Measurements from ENCODE around the gene CDK6. TPM values are rescaled to one million over a fixed set of nuclear protein-coding genes. Genes with fewer than 3 reads are reported as not detected.
A peak's percentile ranks its signal among the peaks of the same experiment; 100 is the strongest.
"Not testable (repeated sequence)": the region's sequence is repeated elsewhere in the genome, so short reads cannot be mapped to it uniquely, and the experiment has no call there.

CDK6 gene
- total RNA-seq, 2 donors from 2014 or later = 13.6 to 39.9 TPM

DNA sequence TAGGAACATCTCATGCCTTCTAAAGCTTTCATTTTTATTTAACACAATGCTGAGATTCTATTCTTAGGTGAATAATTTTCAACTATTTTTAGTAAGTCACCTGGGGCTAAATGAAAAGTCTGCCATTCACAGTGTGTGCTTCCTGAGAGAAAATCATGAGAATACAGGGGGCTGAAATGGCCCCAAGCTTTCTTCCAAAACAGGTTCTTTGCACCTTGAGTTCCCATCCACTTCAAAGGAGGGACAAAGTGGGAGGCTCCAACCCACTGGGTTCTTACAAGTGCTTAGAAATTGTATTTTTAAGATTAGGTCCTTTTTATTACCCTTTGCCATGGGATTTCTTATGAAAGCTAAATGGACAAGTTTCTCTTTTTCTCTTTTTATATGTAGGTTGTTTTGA, 224.6 kb downstream of the CDK6 start:
- Histone ChIP-seq H3K4me1 (replicated peaks) (no peaks in the 10 kb centered on the region), H3K27ac (no peak overlapping the region), H3K4me3 (no peak overlapping the region), H3K9me3 (no peaks in the 10 kb centered on the region), H3K36me3 (no peaks in the 10 kb centered on the region), H3K27me3 (replicated peaks; ENCODE audit: insufficient read depth) (no peaks in the 10 kb centered on the region)
- intact Hi-C loops (cut with DNase I) = no loop called here
- DNase-seq (ENCODE audit: low spot score) = no peak
- TF ChIP-seq POLR2A (IDR thresholded peaks at IDR 0.05) (no peak), POLR2AphosphoS5 (IDR thresholded peaks at IDR 0.05) (no peak)
- TF ChIP-seq, protein P1, sequence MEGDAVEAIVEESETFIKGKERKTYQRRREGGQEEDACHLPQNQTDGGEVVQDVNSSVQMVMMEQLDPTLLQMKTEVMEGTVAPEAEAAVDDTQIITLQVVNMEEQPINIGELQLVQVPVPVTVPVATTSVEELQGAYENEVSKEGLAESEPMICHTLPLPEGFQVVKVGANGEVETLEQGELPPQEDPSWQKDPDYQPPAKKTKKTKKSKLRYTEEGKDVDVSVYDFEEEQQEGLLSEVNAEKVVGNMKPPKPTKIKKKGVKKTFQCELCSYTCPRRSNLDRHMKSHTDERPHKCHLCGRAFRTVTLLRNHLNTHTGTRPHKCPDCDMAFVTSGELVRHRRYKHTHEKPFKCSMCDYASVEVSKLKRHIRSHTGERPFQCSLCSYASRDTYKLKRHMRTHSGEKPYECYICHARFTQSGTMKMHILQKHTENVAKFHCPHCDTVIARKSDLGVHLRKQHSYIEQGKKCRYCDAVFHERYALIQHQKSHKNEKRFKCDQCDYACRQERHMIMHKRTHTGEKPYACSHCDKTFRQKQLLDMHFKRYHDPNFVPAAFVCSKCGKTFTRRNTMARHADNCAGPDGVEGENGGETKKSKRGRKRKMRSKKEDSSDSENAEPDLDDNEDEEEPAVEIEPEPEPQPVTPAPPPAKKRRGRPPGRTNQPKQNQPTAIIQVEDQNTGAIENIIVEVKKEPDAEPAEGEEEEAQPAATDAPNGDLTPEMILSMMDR (IDR thresholded peaks at IDR 0.05) = no peak

GRCh38 chr7:92609921-92610518, 226.4 kb downstream of the CDK6 start:
- DNase-seq (ENCODE audit: low spot score) = no peak
- H3K27ac ChIP-seq = no peak overlapping the region
- intact Hi-C loops (cut with DNase I) = no loop called here
- no peaks in the 10 kb centered on the region for H3K4me1 ChIP-seq (replicated peaks)
- H3K36me3 ChIP-seq = no peaks in the 10 kb centered on the region
- whole genome bisulfite sequencing = 32% methylated on average over 5 of the region's 5 CpGs
- TF ChIP-seq, protein P1 (IDR thresholded peaks at IDR 0.05) = peak in 1 of 4 experiments; percentile 38
- no peak for TF ChIP-seq POLR2A (IDR thresholded peaks at IDR 0.05)
- no peak for TF ChIP-seq POLR2AphosphoS5 (IDR thresholded peaks at IDR 0.05)
- H3K9me3 ChIP-seq = no peaks in the 10 kb centered on the region
- H3K4me3 ChIP-seq = no peak overlapping the region
- H3K27me3 ChIP-seq (replicated peaks; ENCODE audit: insufficient read depth) = no peaks in the 10 kb centered on the region

GRCh38 chr7:92608380-92609322, 227.7 kb downstream of the CDK6 start:
- no peak overlapping the region for H3K27ac ChIP-seq
- WGBS = 46% methylated on average over 27 of the region's 27 CpGs
- TF ChIP-seq, protein P1 (IDR thresholded peaks at IDR 0.05) = no peak
- TF ChIP-seq POLR2A (IDR thresholded peaks at IDR 0.05) = no peak
- TF ChIP-seq POLR2AphosphoS5 (IDR thresholded peaks at IDR 0.05) = no peak
- no peaks in the 10 kb centered on the region for H3K36me3 ChIP-seq
- H3K9me3 ChIP-seq = no peaks in the 10 kb centered on the region
- intact Hi-C loops (cut with DNase I) = no loop called here
- H3K4me1 ChIP-seq (replicated peaks) = no peaks in the 10 kb centered on the region
- H3K27me3 ChIP-seq (replicated peaks; ENCODE audit: insufficient read depth) = no peaks in the 10 kb centered on the region
- no peak for DNase-seq (ENCODE audit: low spot score)
- H3K4me3 ChIP-seq = no peak overlapping the region

GRCh38 chr7:92606985-92607384, 229.4 kb downstream of the CDK6 start:
- Histone ChIP-seq H3K27ac (no peak overlapping the region), H3K4me3 (no peak overlapping the region), H3K27me3 (replicated peaks; ENCODE audit: insufficient read depth) (no peaks in the 10 kb centered on the region), H3K4me1 (replicated peaks) (no peaks in the 10 kb centered on the region), H3K9me3 (no peaks in the 10 kb centered on the region), H3K36me3 (no peaks in the 10 kb centered on the region)
- 87% methylated on average over 4 of the region's 4 CpGs for WGBS
- TF ChIP-seq, protein P1 (IDR thresholded peaks at IDR 0.05) = no peak
- TF ChIP-seq POLR2A (IDR thresholded peaks at IDR 0.05) (no peak), POLR2AphosphoS5 (IDR thresholded peaks at IDR 0.05) (no peak)
- intact Hi-C loops (cut with DNase I) = no loop called here
- DNase-seq (ENCODE audit: low spot score) = no peak

- H3K4me1 ChIP-seq (replicated peaks); H3K4me3 ChIP-seq; intact Hi-C loops (cut with DNase I); H3K36me3 ChIP-seq; H3K27ac ChIP-seq; H3K27me3 ChIP-seq (replicated peaks; ENCODE audit: insufficient read depth); DNase-seq (ENCODE audit: low spot score); H3K9me3 ChIP-seq: not testable (repeated sequence)
- 74% methylated on average over 7 of the region's 7 CpGs for WGBS
Observed at GRCh38 chr7:92604517-92604916, 231.9 kb downstream of the CDK6 start.

Data from prostate gland (tissue), 2 donors.